ENCODE data around the gene RHBDD1.
A peak's percentile ranks its signal among the peaks of the same experiment; 100 is the strongest.

Gene RHBDD1

DNA sequence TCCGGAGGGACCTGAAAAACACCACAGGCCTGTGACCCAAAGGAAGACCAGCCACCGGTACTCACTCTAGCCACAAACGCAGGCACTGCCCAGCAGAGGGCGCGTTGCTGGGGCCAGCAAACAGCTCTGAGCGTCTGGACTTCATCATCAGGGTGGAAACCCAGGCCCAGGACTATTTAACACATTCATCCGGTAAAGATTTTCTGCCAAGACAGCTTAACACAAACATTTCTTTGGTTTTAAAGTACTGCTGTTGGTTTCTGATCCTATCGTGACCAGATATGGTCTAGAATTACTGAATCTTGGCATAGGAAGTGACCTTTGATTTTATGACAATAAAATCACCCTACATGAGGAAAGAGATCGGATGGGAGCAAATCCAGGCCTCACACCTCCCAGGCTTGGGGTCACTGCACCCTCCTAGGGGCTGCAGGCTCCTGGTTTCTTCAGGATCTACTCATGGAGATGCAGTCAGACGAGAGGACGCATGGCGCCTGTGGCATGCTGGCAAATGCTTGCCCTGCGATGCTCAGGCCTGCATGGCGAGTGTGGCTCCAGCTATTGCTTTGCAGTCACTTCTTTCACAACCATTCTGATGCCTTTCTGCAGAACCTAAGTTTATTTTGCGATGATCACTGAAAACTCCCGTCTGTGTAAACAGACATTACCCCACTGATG, 197.8 kb downstream of the RHBDD1 start:
- DNase-seq (ENCODE audit: low spot score) = peak; percentile 70

DNA sequence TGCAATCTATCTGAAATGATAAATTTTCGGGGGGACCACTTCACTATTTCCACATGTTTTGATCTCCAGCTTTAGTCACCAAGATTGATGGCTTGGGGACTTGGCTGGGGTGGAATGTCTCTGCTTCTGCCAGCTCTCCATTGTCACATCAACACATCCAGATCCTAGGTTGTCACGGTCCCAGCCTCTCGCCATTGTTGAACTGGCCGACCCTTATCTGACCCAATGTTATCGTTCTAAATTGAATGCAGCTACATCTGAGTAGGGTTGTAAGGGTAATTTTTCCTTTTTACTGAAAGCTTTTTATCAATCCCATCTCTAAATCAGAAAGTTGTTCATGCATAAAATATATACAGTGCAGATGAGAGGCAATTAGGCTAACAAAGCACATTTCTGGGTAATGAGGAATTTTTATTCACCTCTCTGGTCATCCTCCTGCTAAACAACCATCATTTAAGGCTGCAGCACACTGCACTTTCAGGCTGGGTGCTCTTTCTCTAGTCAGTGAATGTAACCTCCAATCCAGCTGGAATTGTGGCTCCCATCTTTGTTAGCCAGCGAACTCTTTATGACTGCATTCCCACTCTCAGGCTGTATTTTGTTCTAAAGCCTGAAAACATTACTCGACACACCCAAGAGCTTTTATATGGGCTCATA, 200.0 kb downstream of the RHBDD1 start:
- DNase-seq (ENCODE audit: low spot score) = no peak

DNA sequence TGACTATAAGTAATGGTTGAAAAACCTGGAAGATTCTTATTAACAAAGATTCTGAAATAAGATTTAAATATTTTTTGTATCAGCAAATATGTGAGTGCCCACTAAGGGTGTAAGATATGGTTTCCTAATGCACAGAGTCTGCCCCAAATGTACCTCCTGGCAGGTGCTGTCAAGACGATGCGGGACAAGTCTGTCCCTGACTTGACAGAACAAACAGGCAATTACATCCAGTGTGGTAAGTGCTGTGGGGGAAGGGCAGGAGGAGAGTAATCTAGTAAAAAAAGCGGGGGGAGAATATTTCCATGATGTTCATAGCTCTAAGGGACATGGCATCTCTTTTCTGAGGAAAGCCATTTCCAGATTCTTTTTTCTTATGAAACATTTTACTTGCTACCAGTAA, 200.7 kb downstream of the RHBDD1 start:
- no peak for DNase-seq (ENCODE audit: low spot score)

DNA sequence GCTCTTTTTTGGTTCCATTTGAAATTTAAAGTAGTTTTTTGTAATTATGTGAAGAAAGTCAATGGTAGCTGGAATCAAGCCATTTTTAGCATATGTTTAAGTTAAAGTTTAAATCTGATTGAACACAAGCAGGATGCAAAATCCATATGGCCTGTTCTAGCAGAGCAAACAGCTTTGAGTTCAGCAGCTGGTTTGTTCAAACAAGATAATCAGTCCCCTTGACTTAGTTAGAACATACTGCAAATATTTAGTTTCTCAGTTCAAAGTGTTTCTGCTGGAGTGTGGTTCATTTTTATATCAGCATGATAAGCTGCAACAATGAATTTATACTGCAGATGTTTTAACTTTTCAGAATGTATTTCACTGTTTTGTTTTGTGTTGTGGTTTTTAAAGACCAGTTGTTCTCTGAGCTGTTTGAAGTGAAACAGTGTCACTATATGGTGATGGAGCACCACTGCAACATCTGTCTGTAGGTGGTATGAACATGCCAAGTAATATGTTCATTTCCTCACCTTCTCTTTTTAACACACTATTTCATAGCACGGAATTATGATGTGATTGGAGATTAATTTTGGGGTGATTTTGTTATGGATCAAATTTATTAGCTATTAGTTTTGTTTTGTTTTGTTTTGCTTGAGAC, 202.8 kb downstream of the RHBDD1 start:
- DNase-seq (ENCODE audit: low spot score) = no peak

DNA sequence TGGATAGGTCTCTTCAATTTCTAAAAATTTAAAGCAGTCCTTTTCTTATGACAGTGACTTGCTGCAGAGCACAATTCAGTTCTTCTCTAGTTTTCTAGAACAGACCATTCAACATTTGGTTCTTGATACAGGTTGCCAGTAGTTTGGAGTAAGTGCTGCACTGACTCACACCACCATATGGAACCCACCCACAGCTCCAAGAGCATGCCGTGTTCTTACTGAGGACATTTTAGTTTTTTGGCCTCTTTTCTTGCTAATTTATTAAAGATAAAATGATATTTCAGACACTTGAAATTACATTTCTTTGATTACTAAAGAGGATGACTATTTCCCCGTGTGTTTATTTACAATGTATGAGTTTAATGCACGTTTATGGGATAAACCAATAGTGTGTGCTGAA, 208.1 kb downstream of the RHBDD1 start:
- no peak for DNase-seq (ENCODE audit: low spot score)

All from D341Med (cell line).